ENCODE data around the gene BCR.

The BCR gene

GRCh38 chr22:23166042-23166831 is 14.1 kb upstream of the BCR start:
- no peak overlapping the region for H3K9ac ChIP-seq (ENCODE audit: low read depth, low read length)

DNA sequence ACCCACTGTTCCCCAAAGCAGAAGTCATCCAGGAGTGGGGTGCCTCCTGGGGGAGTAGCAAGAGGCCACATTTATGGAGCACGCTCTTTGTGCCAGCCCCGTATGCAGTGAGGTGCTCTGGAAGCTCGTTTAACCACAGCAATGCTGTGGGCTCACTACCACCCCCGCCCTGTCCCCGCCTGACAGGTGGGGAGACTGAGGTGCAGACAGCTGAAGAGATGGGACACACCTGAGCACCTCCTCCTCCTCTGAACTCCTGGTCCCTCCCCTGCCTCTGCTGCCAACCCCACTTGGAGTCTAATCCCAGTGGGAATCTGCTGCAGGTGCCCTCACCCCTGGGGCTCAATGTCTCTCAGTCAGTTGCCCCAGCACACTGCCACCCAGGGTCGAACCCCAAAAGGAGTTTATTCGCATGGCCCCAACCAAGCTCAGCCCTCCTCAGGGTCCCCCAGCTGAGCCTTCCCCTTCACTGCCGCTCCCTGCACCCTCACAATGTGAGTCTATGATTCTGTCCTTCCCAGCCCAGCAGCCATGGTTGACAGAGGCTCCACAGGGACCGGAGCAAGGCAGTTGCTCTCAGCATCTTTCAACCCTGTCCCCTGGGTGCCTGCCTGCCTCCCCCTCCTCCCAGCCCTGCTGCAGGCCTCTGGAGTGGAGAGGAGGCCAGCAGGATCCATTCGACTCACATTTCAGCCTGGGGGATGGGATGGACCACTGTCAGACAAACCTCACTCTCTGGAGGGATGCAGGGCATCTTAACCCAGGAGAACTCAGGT is 13.3 kb upstream of the BCR start:
- H3K9me3 ChIP-seq (ENCODE audit: insufficient read depth, low read depth, low read length): no peaks in the 10 kb centered on the region
- H3K36me3 ChIP-seq (ENCODE audit: insufficient read depth, low read depth, low read length): no peaks in the 10 kb centered on the region
- no peak overlapping the region for H3K9ac ChIP-seq (ENCODE audit: low read depth, low read length)

More at GRCh38 chr22:23166042-23166831, 14.1 kb upstream of the BCR start:
- Histone ChIP-seq H3K9me3 (ENCODE audit: insufficient read depth, low read depth, low read length) (no peaks in the 10 kb centered on the region), H3K4me1 (ENCODE audit: insufficient read depth, low read length) (peaks cover 3% of the 10 kb centered on the region; the same call in 1 of the 2 replicates), H3K27me3 (ENCODE audit: insufficient read depth, low read length) (no peaks in the 10 kb centered on the region), H3K36me3 (ENCODE audit: insufficient read depth, low read depth, low read length) (no peaks in the 10 kb centered on the region), H3K4me3 (ENCODE audit: low read length) (no peak overlapping the region), H3K27ac (ENCODE audit: low read length) (no peak overlapping the region)

GRCh38 chr22:23168391-23169042 is 11.8 kb upstream of the BCR start:
- H3K4me3 ChIP-seq (ENCODE audit: low read length): no peak overlapping the region
- H3K27ac ChIP-seq (ENCODE audit: low read length): no peak overlapping the region
- no peaks in the 10 kb centered on the region for H3K27me3 ChIP-seq (ENCODE audit: insufficient read depth, low read length)

More for the DNA sequence above, 13.3 kb upstream of the BCR start:
- H3K4me3 ChIP-seq (ENCODE audit: low read length): no peak overlapping the region
- no peaks in the 10 kb centered on the region for H3K27me3 ChIP-seq (ENCODE audit: insufficient read depth, low read length)
- peaks cover 3% of the 10 kb centered on the region; the same call in 1 of the 2 replicates for H3K4me1 ChIP-seq (ENCODE audit: insufficient read depth, low read length)
- H3K27ac ChIP-seq (ENCODE audit: low read length): no peak overlapping the region

DNA sequence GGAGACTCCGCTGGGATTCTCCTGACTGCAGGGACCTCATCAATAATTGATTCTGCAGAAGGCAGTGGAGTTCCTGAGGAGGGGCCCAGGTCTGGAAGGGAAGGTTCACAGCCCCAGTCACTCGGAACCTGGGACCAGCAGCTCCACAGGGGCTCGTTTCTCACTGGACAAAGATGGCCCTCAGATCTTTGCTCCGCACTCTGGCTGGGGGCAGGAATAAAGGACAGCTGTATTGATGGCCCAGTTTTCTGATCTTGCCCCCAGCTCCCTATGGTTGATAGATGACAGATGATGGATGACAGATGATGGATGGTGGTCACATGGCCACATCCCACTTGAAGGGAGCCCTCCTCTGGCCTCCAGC is 11.3 kb upstream of the BCR start:
- no peaks in the 10 kb centered on the region for H3K27me3 ChIP-seq (ENCODE audit: insufficient read depth, low read length)
- no peaks in the 10 kb centered on the region for H3K9me3 ChIP-seq (ENCODE audit: insufficient read depth, low read depth, low read length)
- H3K4me3 ChIP-seq (ENCODE audit: low read length): no peak overlapping the region
- peaks cover 3% of the 10 kb centered on the region; the same call in 1 of the 2 replicates for H3K4me1 ChIP-seq (ENCODE audit: insufficient read depth, low read length)
- H3K9ac ChIP-seq (ENCODE audit: low read depth, low read length): no peak overlapping the region
- no peaks in the 10 kb centered on the region for H3K36me3 ChIP-seq (ENCODE audit: insufficient read depth, low read depth, low read length)
- no peak overlapping the region for H3K27ac ChIP-seq (ENCODE audit: low read length)

More at GRCh38 chr22:23168391-23169042, 11.8 kb upstream of the BCR start:
- Histone ChIP-seq H3K4me1 (ENCODE audit: insufficient read depth, low read length) (peaks cover 3% of the 10 kb centered on the region; the same call in 1 of the 2 replicates), H3K36me3 (ENCODE audit: insufficient read depth, low read depth, low read length) (no peaks in the 10 kb centered on the region), H3K9me3 (ENCODE audit: insufficient read depth, low read depth, low read length) (no peaks in the 10 kb centered on the region), H3K9ac (ENCODE audit: low read depth, low read length) (no peak overlapping the region)

DNA sequence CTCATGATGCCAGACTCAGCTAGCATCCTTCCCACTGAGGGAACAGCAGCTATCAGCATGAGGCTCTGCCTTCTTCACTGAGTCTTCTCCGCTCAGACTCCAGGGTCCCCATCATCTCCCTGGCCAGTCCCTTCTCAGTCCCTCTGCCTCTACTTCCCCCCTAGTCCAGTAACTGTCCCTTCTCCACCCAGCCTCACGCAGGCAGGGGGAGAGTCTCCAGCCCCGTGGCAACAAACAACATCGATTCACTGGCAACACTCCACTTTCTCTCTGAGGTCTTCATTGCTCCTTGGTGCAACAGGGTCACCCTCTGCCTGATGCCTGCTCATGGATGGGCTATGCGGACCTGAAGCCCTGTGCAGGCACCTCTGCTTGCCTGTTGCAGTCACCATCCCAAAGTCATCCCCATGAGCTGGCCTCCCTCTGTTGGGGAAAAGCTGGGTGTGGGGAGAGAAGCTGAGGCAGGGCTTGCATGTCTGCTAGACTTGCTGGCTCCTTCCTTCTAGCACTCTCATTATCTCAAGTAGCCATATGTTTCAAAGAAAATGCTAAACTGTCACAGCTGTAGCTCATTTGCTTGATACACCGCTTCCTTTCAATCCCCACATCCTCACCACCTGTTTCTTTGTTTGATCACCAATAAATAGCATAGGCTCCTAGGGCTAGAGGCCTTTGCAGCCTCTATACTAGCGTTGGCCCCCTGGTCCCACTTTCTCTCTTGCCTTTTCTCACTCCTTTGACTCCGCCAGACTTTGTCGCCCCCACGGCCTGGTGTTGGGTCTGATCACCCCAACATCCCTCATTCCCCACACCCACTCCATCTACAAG is 4.3 kb upstream of the BCR start:
- Histone ChIP-seq H3K4me3 (ENCODE audit: low read length) (no peak overlapping the region), H3K4me1 (ENCODE audit: insufficient read depth, low read length) (peaks cover 4% of the 10 kb centered on the region; the same call in 1 of the 2 replicates), H3K9ac (ENCODE audit: low read depth, low read length) (no peak overlapping the region), H3K9me3 (ENCODE audit: insufficient read depth, low read depth, low read length) (peaks cover 24% of the 10 kb centered on the region), H3K27me3 (ENCODE audit: insufficient read depth, low read length) (peaks cover 6% of the 10 kb centered on the region; the same call in 1 of the 2 replicates), H3K27ac (ENCODE audit: low read length) (no peak overlapping the region), H3K36me3 (ENCODE audit: insufficient read depth, low read depth, low read length) (no peaks in the 10 kb centered on the region)

DNA sequence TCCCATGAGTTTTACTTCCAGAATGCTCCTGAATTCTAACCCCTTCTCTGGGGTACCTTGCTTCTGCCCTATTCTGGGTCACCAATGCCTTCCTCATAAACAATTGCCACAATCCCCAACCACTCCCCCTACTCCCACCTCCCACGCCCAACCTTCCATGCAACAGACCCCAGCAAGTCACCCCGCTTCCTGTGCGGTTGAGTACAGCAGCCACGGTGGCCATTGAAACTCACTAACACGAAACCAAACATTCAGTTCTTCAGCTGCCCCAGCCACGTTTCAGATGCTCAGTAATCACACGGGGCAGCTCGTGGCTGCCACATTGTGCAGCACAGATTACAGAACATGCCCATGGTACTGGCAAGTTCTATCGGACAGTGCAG is 3.7 kb upstream of the BCR start:
- Histone ChIP-seq H3K36me3 (ENCODE audit: insufficient read depth, low read depth, low read length) (no peaks in the 10 kb centered on the region), H3K4me3 (ENCODE audit: low read length) (no peak overlapping the region), H3K9ac (ENCODE audit: low read depth, low read length) (no peak overlapping the region), H3K9me3 (ENCODE audit: insufficient read depth, low read depth, low read length) (peaks cover 24% of the 10 kb centered on the region), H3K27me3 (ENCODE audit: insufficient read depth, low read length) (peaks cover 11% of the 10 kb centered on the region), H3K27ac (ENCODE audit: low read length) (no peak overlapping the region), H3K4me1 (ENCODE audit: insufficient read depth, low read length) (peaks cover 4% of the 10 kb centered on the region; the same call in 1 of the 2 replicates)

- Histone ChIP-seq H3K4me3 (ENCODE audit: low read length) (no peak overlapping the region), H3K9me3 (ENCODE audit: insufficient read depth, low read depth, low read length) (peaks cover 24% of the 10 kb centered on the region), H3K27ac (ENCODE audit: low read length) (no peak overlapping the region), H3K36me3 (ENCODE audit: insufficient read depth, low read depth, low read length) (no peaks in the 10 kb centered on the region), H3K27me3 (ENCODE audit: insufficient read depth, low read length) (peaks cover 16% of the 10 kb centered on the region), H3K4me1 (ENCODE audit: insufficient read depth, low read length) (peaks cover 6% of the 10 kb centered on the region), H3K9ac (ENCODE audit: low read depth, low read length) (no peak overlapping the region)
Observed at GRCh38 chr22:23177197-23177596, 3.1 kb upstream of the BCR start.

GRCh38 chr22:23178512-23179254 is 1.6 kb upstream of the BCR start:
- H3K27me3 ChIP-seq (ENCODE audit: insufficient read depth, low read length): peaks cover 19% of the 10 kb centered on the region
- H3K4me3 ChIP-seq (ENCODE audit: low read length): no peak overlapping the region
- no peak overlapping the region for H3K27ac ChIP-seq (ENCODE audit: low read length)
- peaks cover 14% of the 10 kb centered on the region for H3K4me1 ChIP-seq (ENCODE audit: insufficient read depth, low read length)
- no peaks in the 10 kb centered on the region for H3K36me3 ChIP-seq (ENCODE audit: insufficient read depth, low read depth, low read length)
- no peak overlapping the region; the same call in 1 of the 2 replicates for H3K9ac ChIP-seq (ENCODE audit: low read depth, low read length)
- H3K9me3 ChIP-seq (ENCODE audit: insufficient read depth, low read depth, low read length): peaks cover 24% of the 10 kb centered on the region

- Histone ChIP-seq H3K9me3 (ENCODE audit: insufficient read depth, low read depth, low read length) (peaks cover 24% of the 10 kb centered on the region), H3K4me1 (ENCODE audit: insufficient read depth, low read length) (peaks cover 24% of the 10 kb centered on the region), H3K27me3 (ENCODE audit: insufficient read depth, low read length) (peaks cover 19% of the 10 kb centered on the region), H3K4me3 (ENCODE audit: low read length) (peak overlapping the region; percentile 55; the same call in 1 of the 2 replicates), H3K27ac (ENCODE audit: low read length) (no peak overlapping the region), H3K36me3 (ENCODE audit: insufficient read depth, low read depth, low read length) (peaks cover 7% of the 10 kb centered on the region; the same call in 1 of the 2 replicates), H3K9ac (ENCODE audit: low read depth, low read length) (peak overlapping the region; percentile 24; the same call in 1 of the 2 replicates)
Observed at GRCh38 chr22:23179381-23180299, 669 bp upstream of the BCR start.
